ENCODE data around the gene TNNT1.

DNA sequence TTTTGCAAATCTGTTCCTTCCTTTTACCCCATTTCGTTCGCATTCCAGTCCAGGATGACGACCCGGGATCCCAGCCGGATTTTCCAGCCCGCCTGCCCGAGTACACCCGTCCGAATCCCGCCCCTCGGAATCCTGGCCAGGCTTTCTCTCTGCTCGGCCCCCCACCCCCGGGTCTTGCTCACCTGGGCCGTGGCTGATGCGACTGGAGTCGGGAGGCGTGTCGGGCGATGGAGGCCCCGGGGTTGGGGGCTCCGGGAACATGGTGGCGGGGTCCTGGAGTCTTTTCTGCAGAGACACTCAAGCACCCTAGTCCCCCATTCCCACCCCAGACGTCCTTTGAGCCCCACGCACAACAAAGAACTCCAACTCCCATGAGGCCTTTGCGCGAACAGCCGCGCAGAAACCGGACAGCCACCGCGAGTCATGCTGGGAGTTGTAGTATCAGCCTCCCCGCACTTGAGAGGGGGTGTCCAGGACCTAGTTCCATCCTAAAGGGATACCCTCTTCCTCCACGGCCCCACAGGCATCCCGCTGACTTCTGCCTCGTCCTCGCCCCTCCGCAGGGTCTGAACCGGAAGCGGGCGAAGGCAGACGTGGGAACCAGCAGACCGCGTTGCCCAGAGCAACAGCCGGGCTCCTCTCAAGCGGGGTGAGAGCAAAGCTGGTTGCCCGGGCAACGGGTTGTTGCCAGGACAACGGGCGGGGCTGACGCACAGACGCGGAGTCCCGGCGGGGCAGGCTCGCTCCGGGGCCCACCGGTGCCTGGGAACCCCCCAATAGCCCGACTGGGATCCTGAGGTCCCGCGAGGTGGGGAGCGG lies 30.0 kb upstream of the TNNT1 start:
- TF ChIP-seq, protein P1, sequence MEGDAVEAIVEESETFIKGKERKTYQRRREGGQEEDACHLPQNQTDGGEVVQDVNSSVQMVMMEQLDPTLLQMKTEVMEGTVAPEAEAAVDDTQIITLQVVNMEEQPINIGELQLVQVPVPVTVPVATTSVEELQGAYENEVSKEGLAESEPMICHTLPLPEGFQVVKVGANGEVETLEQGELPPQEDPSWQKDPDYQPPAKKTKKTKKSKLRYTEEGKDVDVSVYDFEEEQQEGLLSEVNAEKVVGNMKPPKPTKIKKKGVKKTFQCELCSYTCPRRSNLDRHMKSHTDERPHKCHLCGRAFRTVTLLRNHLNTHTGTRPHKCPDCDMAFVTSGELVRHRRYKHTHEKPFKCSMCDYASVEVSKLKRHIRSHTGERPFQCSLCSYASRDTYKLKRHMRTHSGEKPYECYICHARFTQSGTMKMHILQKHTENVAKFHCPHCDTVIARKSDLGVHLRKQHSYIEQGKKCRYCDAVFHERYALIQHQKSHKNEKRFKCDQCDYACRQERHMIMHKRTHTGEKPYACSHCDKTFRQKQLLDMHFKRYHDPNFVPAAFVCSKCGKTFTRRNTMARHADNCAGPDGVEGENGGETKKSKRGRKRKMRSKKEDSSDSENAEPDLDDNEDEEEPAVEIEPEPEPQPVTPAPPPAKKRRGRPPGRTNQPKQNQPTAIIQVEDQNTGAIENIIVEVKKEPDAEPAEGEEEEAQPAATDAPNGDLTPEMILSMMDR (IDR thresholded peaks at IDR 0.05; ENCODE audit: low read length) = no peak
- TF ChIP-seq EZH2 (optimal IDR thresholded peaks at IDR 0.05; ENCODE audit: low read depth, low read length) = no peak
